Astrocyte (in vitro differentiated cells and primary cell): ENCODE results near the gene RIC1. TPM values are rescaled to one million over a fixed set of nuclear protein-coding genes. Genes with fewer than 3 reads are reported as not detected.

Experiments
- DNase-seq: peaks from one replicate; pipeline ENCODE4 v3.0.0-alpha.2; 2010; ENCODE audit warnings: low read depth
- FAIRE-seq: peaks from 2 replicates; lab custom pipeline; 2011; peaks lifted over from hg19 to GRCh38; lab: Jason Lieb, UNC
- H2AFZ ChIP-seq: 2 replicates; pipeline ENCODE4 v1.6.0; 2012; ENCODE audit warnings: low read depth, low read length, inconsistent platforms
- H3K27ac ChIP-seq: 2 replicates; pipeline ENCODE4 v1.5.1; 2011; ENCODE audit warnings: low read depth, low read length, inconsistent platforms
- H3K27me3 ChIP-seq: 2 replicates; pipeline ENCODE4 v1.6.0; 2011; ENCODE audit warnings: low read length, inconsistent platforms; ENCODE audit not compliant: insufficient read depth
- H3K36me3 ChIP-seq: 2 replicates; pipeline ENCODE4 v1.5.1; 2011; ENCODE audit warnings: low read length, inconsistent platforms; ENCODE audit not compliant: insufficient read depth
- H3K4me1 ChIP-seq: 2 replicates; pipeline ENCODE4 v1.5.1; 2011; ENCODE audit warnings: low read length, inconsistent platforms; ENCODE audit not compliant: insufficient read depth
- H3K4me2 ChIP-seq: 2 replicates; pipeline ENCODE4 v1.6.0; 2012; ENCODE audit warnings: low read length, inconsistent platforms
- H3K4me3 ChIP-seq: 2 replicates; pipeline ENCODE4 v1.5.1; 2011; ENCODE audit warnings: low read depth, mild to moderate bottlenecking, low read length, inconsistent platforms; ENCODE audit not compliant: insufficient read depth
- H3K79me2 ChIP-seq: 2 replicates; pipeline ENCODE4 v1.6.0; 2012; ENCODE audit warnings: mild to moderate bottlenecking, low read length, inconsistent platforms; ENCODE audit not compliant: insufficient read depth
- H3K9ac ChIP-seq: 2 replicates; pipeline ENCODE4 v1.6.0; 2012; ENCODE audit warnings: mild to moderate bottlenecking, low read length, inconsistent platforms
- H3K9me3 ChIP-seq: 2 replicates; pipeline ENCODE4 v1.5.1; 2012; ENCODE audit warnings: low read depth, mild to moderate bottlenecking, low read length, inconsistent platforms; ENCODE audit not compliant: insufficient read depth
- H4K20me1 ChIP-seq: 2 replicates; pipeline ENCODE4 v1.6.0; 2012; ENCODE audit warnings: low read length, inconsistent platforms; ENCODE audit not compliant: insufficient read depth
- H3K27ac Mint-ChIP-seq: one replicate; pipeline ENCODE4 v1.8.0; 2021; ENCODE audit warnings: mild to moderate bottlenecking, mixed read lengths; ENCODE audit not compliant: unreplicated experiment
- H3K27me3 Mint-ChIP-seq: one replicate; pipeline ENCODE4 v1.8.0; 2021; ENCODE audit warnings: low read depth, mixed read lengths; ENCODE audit not compliant: unreplicated experiment
- H3K36me3 Mint-ChIP-seq: one replicate; pipeline ENCODE4 v1.8.0; 2021; ENCODE audit warnings: low read depth, mixed read lengths; ENCODE audit not compliant: unreplicated experiment
- H3K4me1 Mint-ChIP-seq: one replicate; pipeline ENCODE4 v1.8.0; 2021; ENCODE audit warnings: low read depth, mixed read lengths; ENCODE audit not compliant: unreplicated experiment
- H3K4me3 Mint-ChIP-seq: one replicate; pipeline ENCODE4 v1.8.0; 2021; ENCODE audit warnings: mild to moderate bottlenecking, moderate library complexity, mixed read lengths; ENCODE audit not compliant: unreplicated experiment
- H3K9me3 Mint-ChIP-seq: one replicate; pipeline ENCODE4 v1.8.0; 2021; ENCODE audit warnings: mild to moderate bottlenecking, mixed read lengths; ENCODE audit not compliant: unreplicated experiment
- CTCF ChIP-seq: IDR thresholded peaks from 2 replicates; pipeline ENCODE4 v1.5.1; 2011; ENCODE audit warnings: low read depth, mild to moderate bottlenecking, inconsistent platforms, low read length, moderate library complexity; ENCODE audit not compliant: insufficient read depth
- EZH2 ChIP-seq: IDR thresholded peaks from 2 replicates; pipeline ENCODE4 v1.6.1; 2012; ENCODE audit warnings: mild to moderate bottlenecking, low read length, inconsistent platforms; ENCODE audit not compliant: insufficient read depth
- total RNA-seq: library from RNA; stranded (reverse); gene quantifications from 2 replicates; pipeline ENCODE4 v1.2.1, GENCODE V29; 2021

The RIC1 gene
- total RNA-seq, 1 donor from 2014 or later, result 53.8 TPM

- peak; percentile 65 for FAIRE-seq
- H3K36me3 ChIP-seq, result no peaks in the 10 kb centered on the region
- peak overlapping the region; percentile 62 for H3K27ac Mint-ChIP-seq
These were observed 189.0 kb downstream of the RIC1 start for GRCh38 chr9:5817862-5818261.

GRCh38 chr9:5818424-5819142, 189.7 kb downstream of the RIC1 start:
- H3K27ac Mint-ChIP-seq, result peak overlapping the region; percentile 62
- Histone ChIP-seq H3K9me3 (no peaks in the 10 kb centered on the region), H3K27ac (no peak overlapping the region), H3K4me1 (peaks cover 7% of the 10 kb centered on the region), H2AFZ (no peak overlapping the region), H3K9ac (no peak overlapping the region), H3K79me2 (no peaks in the 10 kb centered on the region), H3K4me3 (no peak overlapping the region), H3K27me3 (no peaks in the 10 kb centered on the region), H3K4me2 (no peak overlapping the region), H4K20me1 (no peaks in the 10 kb centered on the region), H3K36me3 (no peaks in the 10 kb centered on the region)
- H3K36me3 Mint-ChIP-seq, result no peaks in the 10 kb centered on the region
- no peaks in the 10 kb centered on the region for H3K9me3 Mint-ChIP-seq
- TF ChIP-seq CTCF, result no peak
- TF ChIP-seq EZH2, result no peak
- no peak for FAIRE-seq
- no peak overlapping the region for H3K4me3 Mint-ChIP-seq
- peaks cover 13% of the 10 kb centered on the region for H3K4me1 Mint-ChIP-seq
- no peaks in the 10 kb centered on the region for H3K27me3 Mint-ChIP-seq
- no peak for DNase-seq

More at GRCh38 chr9:5817862-5818261, 189.0 kb downstream of the RIC1 start:
- peaks cover 7% of the 10 kb centered on the region for H3K4me1 ChIP-seq
- no peak overlapping the region for H3K4me3 ChIP-seq
- no peaks in the 10 kb centered on the region for H3K9me3 ChIP-seq
- H3K36me3 Mint-ChIP-seq, result no peaks in the 10 kb centered on the region
- H3K4me2 ChIP-seq, result no peak overlapping the region
- peaks cover 13% of the 10 kb centered on the region for H3K4me1 Mint-ChIP-seq
- TF ChIP-seq CTCF, result no peak
- no peak for TF ChIP-seq EZH2
- H2AFZ ChIP-seq, result no peak overlapping the region
- DNase-seq, result peak; percentile 72
- no peak overlapping the region for H3K27ac ChIP-seq
- no peak overlapping the region for H3K9ac ChIP-seq
- no peaks in the 10 kb centered on the region for H3K79me2 ChIP-seq
- H4K20me1 ChIP-seq, result no peaks in the 10 kb centered on the region
- no peak overlapping the region for H3K4me3 Mint-ChIP-seq
- no peaks in the 10 kb centered on the region for H3K27me3 ChIP-seq
- no peaks in the 10 kb centered on the region for H3K9me3 Mint-ChIP-seq
- H3K27me3 Mint-ChIP-seq, result no peaks in the 10 kb centered on the region

- no peaks in the 10 kb centered on the region for H3K36me3 Mint-ChIP-seq
- no peaks in the 10 kb centered on the region for H3K9me3 ChIP-seq
- peaks cover 7% of the 10 kb centered on the region for H3K4me1 ChIP-seq
- no peaks in the 10 kb centered on the region for H3K27me3 Mint-ChIP-seq
- H3K9ac ChIP-seq, result no peak overlapping the region
- no peaks in the 10 kb centered on the region for H3K36me3 ChIP-seq
- no peak overlapping the region for H2AFZ ChIP-seq
- H3K4me1 Mint-ChIP-seq, result peaks cover 13% of the 10 kb centered on the region
- H3K27me3 ChIP-seq, result no peaks in the 10 kb centered on the region
- H3K4me3 Mint-ChIP-seq, result no peak overlapping the region
- TF ChIP-seq CTCF (no peak), EZH2 (no peak)
- H3K27ac Mint-ChIP-seq, result no peak overlapping the region
- no peak overlapping the region for H3K27ac ChIP-seq
- no peaks in the 10 kb centered on the region for H3K9me3 Mint-ChIP-seq
- no peak for DNase-seq
- H3K79me2 ChIP-seq, result no peaks in the 10 kb centered on the region
- no peak overlapping the region for H3K4me3 ChIP-seq
- H3K4me2 ChIP-seq, result no peak overlapping the region
- H4K20me1 ChIP-seq, result no peaks in the 10 kb centered on the region
- FAIRE-seq, result no peak
These were observed 190.3 kb downstream of the RIC1 start for GRCh38 chr9:5819174-5819573.
